HCT116 (cell line): ENCODE measurements around the gene WLS.

Experiments used
- CEBPB ChIP-seq: IDR thresholded peaks from 2 replicates; pipeline ENCODE4 v1.6.1; 2012; ENCODE audit warnings: low read depth
- EZH2 ChIP-seq: fragments of 200-600 bp; sonication (generic); IDR thresholded peaks from 2 replicates; pipeline ENCODE4 v1.6.1; 2017; ENCODE audit warnings: antibody characterized with exemption, mixed run types
- EZH2phosphoT487 ChIP-seq: fragments of 200-600 bp; IDR thresholded peaks from 2 replicates; pipeline ENCODE4 v1.6.1; 2018; ENCODE audit warnings: antibody characterized with exemption, borderline replicate concordance
- JUND ChIP-seq: IDR thresholded peaks from 2 replicates; pipeline ENCODE4 v1.6.1; 2012
- POLR2A ChIP-seq: IDR thresholded peaks from 2 replicates; pipeline ENCODE4 v1.7.0; 2011; ENCODE audit warnings: borderline replicate concordance; ENCODE audit not compliant: insufficient read depth, insufficient read length; ENCODE audit errors: extremely low read depth
- POLR2AphosphoS5 ChIP-seq: IDR thresholded peaks from 2 replicates; pipeline ENCODE4 v1.6.1; 2011; ENCODE audit warnings: mild to moderate bottlenecking, low read depth, low read length, moderate library complexity
- SP1 ChIP-seq: IDR thresholded peaks from 2 replicates; pipeline ENCODE4 v1.6.1; 2012; ENCODE audit warnings: low read depth
- YY1 ChIP-seq: IDR thresholded peaks from 2 replicates; pipeline ENCODE4 v1.6.1; 2011; ENCODE audit warnings: low read length, low read depth, moderate library complexity, mild to moderate bottlenecking; ENCODE audit not compliant: insufficient replicate concordance; ENCODE audit errors: extremely low read depth
- TF ChIP-seq, protein P1 (sequence below), 3 experiments: fragments of 200-600 bp in 1 of 3; sonication (generic) in 1 of 3; IDR thresholded peaks in 2 of 3; conservative IDR thresholded peaks in 1 of 3; 2 replicates each; pipeline ENCODE4 v1.5.1; 2012 to 2017; ENCODE audit warnings: low read depth in 2 of 3, low read length in 2 of 3, antibody characterized with exemption in 1 of 3, borderline replicate concordance in 1 of 3, control low read depth in 1 of 3, mild to moderate bottlenecking in 1 of 3, mixed read lengths in 1 of 3, mixed run types in 1 of 3, moderate library complexity in 1 of 3; ENCODE audit not compliant: insufficient read depth in 1 of 3
- TF ChIP-seq, protein P2 (sequence below): IDR thresholded peaks from 2 replicates; pipeline ENCODE4 v1.6.1; 2011; ENCODE audit warnings: mild to moderate bottlenecking, low read length, moderate library complexity; ENCODE audit not compliant: insufficient replicate concordance; ENCODE audit errors: extremely low read depth
- TF ChIP-seq, protein P3 (sequence below): IDR thresholded peaks from 2 replicates; pipeline ENCODE4 v1.6.1; 2012
- TF ChIP-seq, protein P4 (sequence below): IDR thresholded peaks from 2 replicates; pipeline ENCODE4 v1.6.1; 2012

DNA sequence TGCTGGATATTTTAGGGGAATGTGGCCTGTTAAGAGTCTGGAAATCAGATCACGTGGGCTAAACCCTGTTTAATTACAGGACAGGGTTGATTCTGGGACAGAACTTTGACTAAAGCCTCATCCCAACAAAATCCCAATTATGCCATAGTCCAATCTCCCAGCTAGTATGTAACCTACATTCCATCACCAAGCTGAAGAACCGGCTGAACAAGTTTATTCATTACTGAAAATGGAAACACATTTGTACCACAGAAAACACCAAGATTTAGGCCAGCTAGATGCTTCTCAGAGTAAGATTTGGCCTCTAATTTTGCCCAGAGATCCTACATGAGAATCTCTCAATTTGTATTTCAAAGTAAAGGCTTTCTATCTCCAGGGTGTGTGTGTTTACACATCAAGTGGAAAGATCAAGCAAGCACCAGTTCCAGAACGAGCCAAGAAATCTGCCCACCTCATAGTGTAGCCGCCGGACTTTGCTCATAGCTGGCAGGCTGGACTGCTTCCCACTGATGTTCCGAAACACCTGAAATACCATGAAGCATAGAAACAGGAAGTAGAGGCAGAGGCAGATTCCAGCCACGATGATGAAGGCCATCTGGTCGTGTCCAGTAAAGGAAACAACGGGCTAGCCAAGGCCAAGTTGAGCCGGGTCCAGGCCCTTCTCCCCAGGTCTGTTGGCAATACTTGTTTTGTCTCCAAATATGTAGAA, 86.8 kb downstream of the WLS start:
- TF ChIP-seq, protein P1, sequence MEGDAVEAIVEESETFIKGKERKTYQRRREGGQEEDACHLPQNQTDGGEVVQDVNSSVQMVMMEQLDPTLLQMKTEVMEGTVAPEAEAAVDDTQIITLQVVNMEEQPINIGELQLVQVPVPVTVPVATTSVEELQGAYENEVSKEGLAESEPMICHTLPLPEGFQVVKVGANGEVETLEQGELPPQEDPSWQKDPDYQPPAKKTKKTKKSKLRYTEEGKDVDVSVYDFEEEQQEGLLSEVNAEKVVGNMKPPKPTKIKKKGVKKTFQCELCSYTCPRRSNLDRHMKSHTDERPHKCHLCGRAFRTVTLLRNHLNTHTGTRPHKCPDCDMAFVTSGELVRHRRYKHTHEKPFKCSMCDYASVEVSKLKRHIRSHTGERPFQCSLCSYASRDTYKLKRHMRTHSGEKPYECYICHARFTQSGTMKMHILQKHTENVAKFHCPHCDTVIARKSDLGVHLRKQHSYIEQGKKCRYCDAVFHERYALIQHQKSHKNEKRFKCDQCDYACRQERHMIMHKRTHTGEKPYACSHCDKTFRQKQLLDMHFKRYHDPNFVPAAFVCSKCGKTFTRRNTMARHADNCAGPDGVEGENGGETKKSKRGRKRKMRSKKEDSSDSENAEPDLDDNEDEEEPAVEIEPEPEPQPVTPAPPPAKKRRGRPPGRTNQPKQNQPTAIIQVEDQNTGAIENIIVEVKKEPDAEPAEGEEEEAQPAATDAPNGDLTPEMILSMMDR (IDR thresholded peaks at IDR 0.05 in 2 of 3, conservative IDR thresholded peaks at IDR 0.05 in 1 of 3; ENCODE audit: borderline replicate concordance in 1 of 3, insufficient read depth in 1 of 3, low read depth in 2 of 3, low read length in 2 of 3), result no peak
- TF ChIP-seq POLR2A (no peak), YY1 (no peak), EZH2phosphoT487 (no peak), EZH2 (no peak), SP1 (no peak), JUND (no peak), CEBPB (no peak), POLR2AphosphoS5 (no peak)
- TF ChIP-seq, protein P2, sequence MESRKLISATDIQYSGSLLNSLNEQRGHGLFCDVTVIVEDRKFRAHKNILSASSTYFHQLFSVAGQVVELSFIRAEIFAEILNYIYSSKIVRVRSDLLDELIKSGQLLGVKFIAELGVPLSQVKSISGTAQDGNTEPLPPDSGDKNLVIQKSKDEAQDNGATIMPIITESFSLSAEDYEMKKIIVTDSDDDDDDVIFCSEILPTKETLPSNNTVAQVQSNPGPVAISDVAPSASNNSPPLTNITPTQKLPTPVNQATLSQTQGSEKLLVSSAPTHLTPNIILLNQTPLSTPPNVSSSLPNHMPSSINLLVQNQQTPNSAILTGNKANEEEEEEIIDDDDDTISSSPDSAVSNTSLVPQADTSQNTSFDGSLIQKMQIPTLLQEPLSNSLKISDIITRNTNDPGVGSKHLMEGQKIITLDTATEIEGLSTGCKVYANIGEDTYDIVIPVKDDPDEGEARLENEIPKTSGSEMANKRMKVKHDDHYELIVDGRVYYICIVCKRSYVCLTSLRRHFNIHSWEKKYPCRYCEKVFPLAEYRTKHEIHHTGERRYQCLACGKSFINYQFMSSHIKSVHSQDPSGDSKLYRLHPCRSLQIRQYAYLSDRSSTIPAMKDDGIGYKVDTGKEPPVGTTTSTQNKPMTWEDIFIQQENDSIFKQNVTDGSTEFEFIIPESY, result no peak
- TF ChIP-seq, protein P3, sequence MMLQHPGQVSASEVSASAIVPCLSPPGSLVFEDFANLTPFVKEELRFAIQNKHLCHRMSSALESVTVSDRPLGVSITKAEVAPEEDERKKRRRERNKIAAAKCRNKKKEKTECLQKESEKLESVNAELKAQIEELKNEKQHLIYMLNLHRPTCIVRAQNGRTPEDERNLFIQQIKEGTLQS, result no peak
- TF ChIP-seq, protein P4, sequence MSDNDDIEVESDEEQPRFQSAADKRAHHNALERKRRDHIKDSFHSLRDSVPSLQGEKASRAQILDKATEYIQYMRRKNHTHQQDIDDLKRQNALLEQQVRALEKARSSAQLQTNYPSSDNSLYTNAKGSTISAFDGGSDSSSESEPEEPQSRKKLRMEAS, result no peak
